ENCODE measurements around the gene SMIM8. TPM values are rescaled to one million over a fixed set of nuclear protein-coding genes. Genes with fewer than 3 reads are reported as not detected.

The SMIM8 gene
- total and polyA plus RNA-seq, 2 donors (not counting 1 experiment from before 2014, with no cell fraction given) = 3.7 to 19.1 TPM

GRCh38 chr6:87391334-87391733 lies 68.9 kb downstream of the SMIM8 start:
- Histone ChIP-seq H3K4me2 (replicated peaks; ENCODE audit: low read depth, low read length, poor library complexity, severe bottlenecking) (no peak overlapping the region), H3K27ac (ENCODE audit: low read length in 2 of 2) (no peak overlapping the region), H3K9ac (ENCODE audit: low read length) (no peak overlapping the region), H3K4me1 (ENCODE audit: control insufficient read depth in 2 of 2, insufficient read depth in 2 of 2, low read length in 2 of 2) (no peaks in the 10 kb centered on the region), H2AFZ (ENCODE audit: insufficient read depth, low read depth, low read length, poor library complexity, severe bottlenecking) (no peak overlapping the region), H3K36me3 (replicated peaks in 1 of 2; ENCODE audit: control extremely low read depth in 1 of 2, control insufficient read depth in 1 of 2, extremely low read depth in 1 of 2, insufficient read depth in 2 of 2, low read length in 1 of 2) (no peaks in the 10 kb centered on the region), H3K79me2 (ENCODE audit: control insufficient read depth, insufficient read depth, low read length) (no peaks in the 10 kb centered on the region), H3K27me3 (replicated peaks in 1 of 4; ENCODE audit: control extremely low read depth in 1 of 4, control insufficient read depth in 3 of 4, insufficient read depth in 4 of 4, low read length in 3 of 4) (no peaks in the 10 kb centered on the region), H3K4me3 (ENCODE audit: control extremely low read depth in 1 of 5, extremely low read depth in 1 of 5, insufficient read depth in 1 of 5, low read depth in 2 of 5, low read length in 4 of 5) (no peak overlapping the region), H3K9me3 (ENCODE audit: control extremely low read depth in 1 of 3, control insufficient read depth in 2 of 3, insufficient read depth in 1 of 3, low read length in 2 of 3) (no peaks in the 10 kb centered on the region), H4K20me1 (ENCODE audit: control insufficient read depth, insufficient read depth, low read length, poor library complexity, severe bottlenecking) (no peaks in the 10 kb centered on the region)
- DNase-seq = no peak
- CTCF ChIA-PET = interaction anchor here (1.8 kb wide), 1 partner anchor 252 kb away, joined by 5 read pairs; no protein-coding TSS in a partner anchor
- no peaks in the 10 kb centered on the region for H3K27me3 Mint-ChIP-seq
- no peak overlapping the region for H3K4me3 Mint-ChIP-seq
- no peak overlapping the region for H3K27ac Mint-ChIP-seq
- peaks cover 2% of the 10 kb centered on the region for H3K4me1 Mint-ChIP-seq
- intact Hi-C loops (cut with micrococcal nuclease) = loop anchor here (10.0 kb wide), 1 partner anchor 317 kb away; no protein-coding TSS in a partner anchor
- ATAC-seq (ENCODE audit: low read depth) = no peak
- POLR2A ChIA-PET = no interaction called here
- no peaks in the 10 kb centered on the region for H3K9me3 Mint-ChIP-seq (ENCODE audit: insufficient read depth)
- WGBS (ENCODE audit: insufficient coverage) = 57% methylated on average over 2 of the region's 3 CpGs
- TF ChIP-seq EZH2 (IDR thresholded peaks at IDR 0.05; ENCODE audit: borderline replicate concordance, insufficient read depth, low read depth, low read length, poor library complexity, severe bottlenecking) = no peak
- TF ChIP-seq, protein P1, sequence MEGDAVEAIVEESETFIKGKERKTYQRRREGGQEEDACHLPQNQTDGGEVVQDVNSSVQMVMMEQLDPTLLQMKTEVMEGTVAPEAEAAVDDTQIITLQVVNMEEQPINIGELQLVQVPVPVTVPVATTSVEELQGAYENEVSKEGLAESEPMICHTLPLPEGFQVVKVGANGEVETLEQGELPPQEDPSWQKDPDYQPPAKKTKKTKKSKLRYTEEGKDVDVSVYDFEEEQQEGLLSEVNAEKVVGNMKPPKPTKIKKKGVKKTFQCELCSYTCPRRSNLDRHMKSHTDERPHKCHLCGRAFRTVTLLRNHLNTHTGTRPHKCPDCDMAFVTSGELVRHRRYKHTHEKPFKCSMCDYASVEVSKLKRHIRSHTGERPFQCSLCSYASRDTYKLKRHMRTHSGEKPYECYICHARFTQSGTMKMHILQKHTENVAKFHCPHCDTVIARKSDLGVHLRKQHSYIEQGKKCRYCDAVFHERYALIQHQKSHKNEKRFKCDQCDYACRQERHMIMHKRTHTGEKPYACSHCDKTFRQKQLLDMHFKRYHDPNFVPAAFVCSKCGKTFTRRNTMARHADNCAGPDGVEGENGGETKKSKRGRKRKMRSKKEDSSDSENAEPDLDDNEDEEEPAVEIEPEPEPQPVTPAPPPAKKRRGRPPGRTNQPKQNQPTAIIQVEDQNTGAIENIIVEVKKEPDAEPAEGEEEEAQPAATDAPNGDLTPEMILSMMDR (IDR thresholded peaks at IDR 0.05) = no peak

Other genes with a start within 250 kb of the SMIM8 start
- gene CGA, start 227.5 kb upstream of the SMIM8 start, total RNA-seq = not detected in 2 replicates
- not detected in 2 replicates for gene CGA, start 227.5 kb upstream of the SMIM8 start, polyA plus RNA-seq
- 84.1 and 86.5 TPM in 2 replicates for gene ZNF292, start 167.0 kb upstream of the SMIM8 start, total RNA-seq
- gene ZNF292, start 167.0 kb upstream of the SMIM8 start, polyA plus RNA-seq = 10.1 and 13.3 TPM in 2 replicates
- gene GJB7, start 6.7 kb downstream of the SMIM8 start, total RNA-seq = not detected in 2 replicates
- not detected in 2 replicates for gene GJB7, start 6.7 kb downstream of the SMIM8 start, polyA plus RNA-seq
- 10.0 and 11.8 TPM in 2 replicates for gene C6orf163, start 22.2 kb downstream of the SMIM8 start, total RNA-seq
- gene C6orf163, start 22.2 kb downstream of the SMIM8 start, polyA plus RNA-seq = 0.57 and 1.1 TPM in 2 replicates
- not detected in 2 replicates for gene CFAP206, start 85.4 kb downstream of the SMIM8 start, total RNA-seq
- gene CFAP206, start 85.4 kb downstream of the SMIM8 start, polyA plus RNA-seq = not detected in 2 replicates
- gene SLC35A1, start 150.4 kb downstream of the SMIM8 start, total RNA-seq = 15.1 and 15.6 TPM in 2 replicates
- 9.1 and 13.8 TPM in 2 replicates for gene SLC35A1, start 150.4 kb downstream of the SMIM8 start, polyA plus RNA-seq